Endothelial cell (in vitro differentiated cells): Measurements from ENCODE around the gene ADGRV1. TPM values are rescaled to one million over a fixed set of nuclear protein-coding genes. Genes with fewer than 3 reads are reported as not detected.
"Not testable (repeated sequence)": the region's sequence is repeated elsewhere in the genome, so short reads cannot be mapped to it uniquely, and the experiment has no call there.

Experiments used
- DNase-seq: peaks from one replicate; pipeline ENCODE4 v3.0.0; 2021; ENCODE audit warnings: low spot score
- H3K27ac Mint-ChIP-seq: one replicate; pipeline ENCODE4 v1.8.0; 2021; ENCODE audit warnings: mixed read lengths, inconsistent platforms; ENCODE audit not compliant: unreplicated experiment
- H3K27me3 Mint-ChIP-seq: one replicate; pipeline ENCODE4 v1.8.0; 2021; ENCODE audit warnings: mild to moderate bottlenecking, moderate library complexity, mixed read lengths, inconsistent platforms; ENCODE audit not compliant: unreplicated experiment
- H3K36me3 Mint-ChIP-seq: one replicate; pipeline ENCODE4 v1.8.0; 2021; ENCODE audit warnings: mild to moderate bottlenecking, low read depth, mixed read lengths, inconsistent platforms; ENCODE audit not compliant: unreplicated experiment
- H3K4me1 Mint-ChIP-seq: one replicate; pipeline ENCODE4 v1.8.0; 2021; ENCODE audit warnings: mild to moderate bottlenecking, mixed read lengths, inconsistent platforms; ENCODE audit not compliant: unreplicated experiment
- H3K4me3 Mint-ChIP-seq: one replicate; pipeline ENCODE4 v1.8.0; 2021; ENCODE audit warnings: mild to moderate bottlenecking, mixed read lengths, inconsistent platforms; ENCODE audit not compliant: unreplicated experiment
- H3K9me3 Mint-ChIP-seq: one replicate; pipeline ENCODE4 v1.8.0; 2021; ENCODE audit warnings: mixed read lengths, inconsistent platforms; ENCODE audit not compliant: unreplicated experiment
- CTCF ChIP-seq: fragments of 200-600 bp; sonication (generic); IDR thresholded peaks from one replicate; pipeline ENCODE4 v1.5.0; 2021; ENCODE audit warnings: antibody characterized with exemption; ENCODE audit not compliant: unreplicated experiment
- total RNA-seq: library from RNA; stranded (reverse); fragmentation: NEBNext Ultra II Directional; extraction: Animal tissue kit (Norgen Biotek cat#: 25700); gene quantifications from one replicate; pipeline ENCODE4 v1.2.1, GENCODE V29; 2021; ENCODE audit not compliant: unreplicated experiment

ADGRV1 gene
- total RNA-seq, 1 donor from 2014 or later = 23.1 TPM

- no peak for DNase-seq
- no peaks in the 10 kb centered on the region for H3K36me3 Mint-ChIP-seq
- no peaks in the 10 kb centered on the region for H3K9me3 Mint-ChIP-seq
- no peak overlapping the region for H3K27ac Mint-ChIP-seq
- no peak for TF ChIP-seq CTCF
- no peak overlapping the region for H3K4me3 Mint-ChIP-seq
- no peaks in the 10 kb centered on the region for H3K4me1 Mint-ChIP-seq
- H3K27me3 Mint-ChIP-seq = no peaks in the 10 kb centered on the region
Measured at GRCh38 chr5:90777959-90778358, 219.4 kb downstream of the ADGRV1 start.

- peaks cover 10% of the 10 kb centered on the region for H3K4me1 Mint-ChIP-seq
- peak; percentile 85 for DNase-seq
- H3K36me3 Mint-ChIP-seq = peaks cover 2% of the 10 kb centered on the region
- H3K27me3 Mint-ChIP-seq = peaks cover 4% of the 10 kb centered on the region
- no peak overlapping the region for H3K27ac Mint-ChIP-seq
- peak; percentile 80 for TF ChIP-seq CTCF
- H3K9me3 Mint-ChIP-seq = peaks cover 2% of the 10 kb centered on the region
- no peak overlapping the region for H3K4me3 Mint-ChIP-seq
Measured at GRCh38 chr5:90783460-90784333, 225.1 kb downstream of the ADGRV1 start.

GRCh38 chr5:90786756-90787155 is 228.2 kb downstream of the ADGRV1 start:
- H3K4me1 Mint-ChIP-seq = peaks cover 10% of the 10 kb centered on the region
- peaks cover 7% of the 10 kb centered on the region for H3K36me3 Mint-ChIP-seq
- DNase-seq = no peak
- H3K27ac Mint-ChIP-seq = peak overlapping the region; percentile 32
- H3K27me3 Mint-ChIP-seq = peaks cover 4% of the 10 kb centered on the region
- H3K4me3 Mint-ChIP-seq = peak overlapping the region; percentile 14
- TF ChIP-seq CTCF = no peak
- peaks cover 6% of the 10 kb centered on the region for H3K9me3 Mint-ChIP-seq

- no peak for TF ChIP-seq CTCF
- no peaks in the 10 kb centered on the region for H3K4me1 Mint-ChIP-seq
- peaks cover 13% of the 10 kb centered on the region for H3K9me3 Mint-ChIP-seq
- no peak for DNase-seq
- H3K27ac Mint-ChIP-seq = no peak overlapping the region
- no peak overlapping the region for H3K4me3 Mint-ChIP-seq
- peaks cover 2% of the 10 kb centered on the region for H3K27me3 Mint-ChIP-seq
- H3K36me3 Mint-ChIP-seq = peaks cover 33% of the 10 kb centered on the region
Measured at GRCh38 chr5:90792725-90793124, 234.1 kb downstream of the ADGRV1 start.

GRCh38 chr5:90793183-90793582 is 234.6 kb downstream of the ADGRV1 start:
- Mint-ChIP-seq H3K27me3 (peaks cover 3% of the 10 kb centered on the region), H3K36me3 (peaks cover 34% of the 10 kb centered on the region), H3K9me3 (peaks cover 18% of the 10 kb centered on the region), H3K27ac (no peak overlapping the region), H3K4me3 (no peak overlapping the region), H3K4me1 (no peaks in the 10 kb centered on the region)
- no peak for DNase-seq
- no peak for TF ChIP-seq CTCF

GRCh38 chr5:90796919-90797318 is 238.3 kb downstream of the ADGRV1 start:
- H3K4me1 Mint-ChIP-seq, H3K27me3 Mint-ChIP-seq, H3K4me3 Mint-ChIP-seq, H3K27ac Mint-ChIP-seq, DNase-seq: not testable (repeated sequence)
- Mint-ChIP-seq H3K36me3 (peaks cover 29% of the 10 kb centered on the region), H3K9me3 (peaks cover 12% of the 10 kb centered on the region)

- Mint-ChIP-seq H3K36me3 (peaks cover 24% of the 10 kb centered on the region), H3K9me3 (peaks cover 12% of the 10 kb centered on the region)
- H3K4me1 Mint-ChIP-seq, H3K4me3 Mint-ChIP-seq, H3K27me3 Mint-ChIP-seq, DNase-seq, H3K27ac Mint-ChIP-seq: not testable (repeated sequence)
Measured at GRCh38 chr5:90800082-90800481, 241.5 kb downstream of the ADGRV1 start.
